ENCODE data around the gene HCFC2.
"Not testable (repeated sequence)": the region's sequence is repeated elsewhere in the genome, so short reads cannot be mapped to it uniquely, and the experiment has no call there.

The HCFC2 gene

GRCh38 chr12:104058802-104059201 lies 5.5 kb upstream of the HCFC2 start:
- DNase-seq = no peak

- DNase-seq = no peak
Measured at GRCh38 chr12:104059963-104060362, 4.4 kb upstream of the HCFC2 start.

GRCh38 chr12:104060791-104061190 lies 3.5 kb upstream of the HCFC2 start:
- DNase-seq = no peak

GRCh38 chr12:104063712-104064030 lies 660 bp upstream of the HCFC2 start:
- DNase-seq = no peak

GRCh38 chr12:104064842-104065427 lies 604 bp downstream of the HCFC2 start:
- no peak for DNase-seq

- no peak for DNase-seq
Measured at GRCh38 chr12:104072099-104072498, 7.8 kb downstream of the HCFC2 start.

- no peak for DNase-seq
Measured at GRCh38 chr12:104073699-104074098, 9.4 kb downstream of the HCFC2 start.

- no peak for DNase-seq
Measured at GRCh38 chr12:104079024-104079423, 14.7 kb downstream of the HCFC2 start.

GRCh38 chr12:104080764-104081163 lies 16.4 kb downstream of the HCFC2 start:
- no peak for DNase-seq

- DNase-seq = no peak
Measured at GRCh38 chr12:104083769-104084475, 19.6 kb downstream of the HCFC2 start.

GRCh38 chr12:104090685-104091084 lies 26.4 kb downstream of the HCFC2 start:
- no peak for DNase-seq

- no peak for DNase-seq
Measured at GRCh38 chr12:104091136-104091535, 26.8 kb downstream of the HCFC2 start.

- no peak for DNase-seq
Measured at GRCh38 chr12:104094284-104094683, 30.0 kb downstream of the HCFC2 start.

GRCh38 chr12:104095289-104095688 lies 31.0 kb downstream of the HCFC2 start:
- no peak for DNase-seq

- no peak for DNase-seq
Measured at GRCh38 chr12:104097954-104098353, 33.6 kb downstream of the HCFC2 start.

GRCh38 chr12:104105461-104105860 lies 41.1 kb downstream of the HCFC2 start:
- no peak for DNase-seq

- no peak for DNase-seq
Measured at GRCh38 chr12:104106965-104107364, 42.6 kb downstream of the HCFC2 start.

- peak; percentile 44 to 84 (median 77) for DNase-seq
Measured at GRCh38 chr12:104108755-104109445, 44.6 kb downstream of the HCFC2 start.

GRCh38 chr12:104109446-104110271 lies 45.3 kb downstream of the HCFC2 start:
- no peak for DNase-seq

- DNase-seq = not testable (repeated sequence)
Measured at GRCh38 chr12:104114834-104115586, 50.7 kb downstream of the HCFC2 start.

GRCh38 chr12:104115587-104115975 lies 51.2 kb downstream of the HCFC2 start:
- DNase-seq = no peak

- DNase-seq = no peak
Measured at GRCh38 chr12:104121001-104121400, 56.7 kb downstream of the HCFC2 start.

- DNase-seq = no peak
Measured at GRCh38 chr12:104122298-104122697, 58.0 kb downstream of the HCFC2 start.
